HG02938 (cell line): ENCODE results near the gene LGALS9B.
"Not testable (repeated sequence)": the region's sequence is repeated elsewhere in the genome, so short reads cannot be mapped to it uniquely, and the experiment has no call there.

Experiments
- ATAC-seq: cut with Tn5 transposase; IDR thresholded peaks from one replicate; pipeline ENCODE4 v1.9.1; 2021; ENCODE audit warnings: mild to moderate bottlenecking, moderate library complexity; ENCODE audit not compliant: unreplicated experiment

The LGALS9B gene

DNA sequence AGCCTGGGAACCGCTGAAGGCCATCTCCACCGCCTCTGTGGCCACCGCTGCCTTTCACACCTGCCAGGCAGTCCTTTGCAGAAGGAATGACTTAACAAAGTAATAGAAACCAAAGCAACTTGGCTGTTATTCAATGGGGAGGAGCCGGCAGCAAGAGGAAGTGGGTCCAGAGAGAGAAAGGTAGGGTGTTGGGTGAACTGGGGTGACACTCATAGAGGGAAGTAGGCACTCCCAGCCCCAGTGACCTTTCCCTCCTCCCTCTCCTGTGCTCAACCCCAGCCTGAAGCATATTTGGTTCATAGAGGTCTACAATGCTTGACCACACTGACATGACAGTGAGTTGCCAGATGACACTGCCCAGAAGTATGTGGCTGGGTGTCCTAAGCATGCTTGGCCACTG, at the start of gene LGALS9B:
LGALS9B (minus strand) TSS at position 93 of the 400 bp plus-strand sequence; CDS start at position 24, 69 bp downstream.
- peak; percentile 68 for ATAC-seq

DNA sequence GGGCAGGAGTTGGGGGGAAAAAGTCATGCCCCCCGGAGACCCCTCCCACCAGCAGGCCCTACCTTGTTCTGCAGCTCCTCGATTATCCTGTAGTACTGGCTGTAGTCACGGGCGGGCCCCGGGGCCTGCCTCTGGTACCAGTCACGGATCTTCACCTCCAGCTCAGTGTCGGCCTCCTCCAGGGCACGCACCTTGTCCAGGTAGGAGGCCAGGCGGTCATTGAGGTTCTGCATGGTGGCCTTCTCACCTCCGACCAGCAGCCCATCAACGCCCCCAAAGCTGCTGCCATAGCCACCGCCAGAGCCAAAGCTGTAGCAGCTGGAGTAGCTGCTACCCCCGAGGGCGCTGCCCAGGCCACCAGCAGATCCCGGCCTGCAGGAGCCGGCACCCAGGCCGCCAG, 49.6 kb upstream of the LGALS9B start:
- ATAC-seq: not testable (repeated sequence)

DNA sequence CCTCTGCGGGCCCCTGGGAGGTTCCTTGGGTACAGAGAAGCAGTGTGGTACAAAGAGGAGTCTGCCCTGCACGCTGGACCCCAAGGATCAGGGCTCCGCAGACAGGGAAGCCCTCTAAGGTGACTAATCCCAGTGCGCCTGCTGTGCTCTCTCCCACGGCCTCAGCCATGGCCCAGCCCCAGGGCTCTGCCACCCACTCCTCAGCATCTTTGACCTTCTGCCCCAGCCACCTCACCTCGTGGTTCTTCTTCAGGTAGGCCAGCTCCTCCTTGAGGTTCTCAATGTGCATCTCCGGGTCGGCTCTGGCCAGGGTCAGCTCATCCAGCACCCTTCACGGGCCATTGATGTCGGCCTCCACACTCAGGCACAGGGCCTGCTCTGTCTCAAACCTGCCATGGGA, 47.8 kb upstream of the LGALS9B start:
- ATAC-seq: not testable (repeated sequence)

DNA sequence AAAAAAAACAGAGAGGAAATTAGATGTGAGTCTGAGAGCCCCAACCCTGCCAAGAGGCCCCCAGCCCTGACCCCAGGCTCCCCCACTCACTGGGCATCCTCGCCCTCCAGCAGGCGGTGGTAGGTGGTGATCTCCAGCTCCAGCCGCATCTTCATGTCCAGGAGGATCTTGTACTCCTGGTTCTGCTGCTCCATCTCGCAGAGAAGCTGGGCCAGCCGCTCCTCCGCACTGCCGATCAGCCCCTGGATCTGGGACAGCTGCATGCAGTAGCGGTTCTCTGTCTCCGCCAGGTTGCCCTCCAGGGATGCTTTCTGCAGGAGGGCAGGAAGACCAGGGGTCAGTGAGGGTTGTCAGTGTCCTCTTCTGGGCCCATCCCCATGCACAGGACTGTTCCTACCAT, 46.2 kb upstream of the LGALS9B start:
- not testable (repeated sequence) for ATAC-seq

DNA sequence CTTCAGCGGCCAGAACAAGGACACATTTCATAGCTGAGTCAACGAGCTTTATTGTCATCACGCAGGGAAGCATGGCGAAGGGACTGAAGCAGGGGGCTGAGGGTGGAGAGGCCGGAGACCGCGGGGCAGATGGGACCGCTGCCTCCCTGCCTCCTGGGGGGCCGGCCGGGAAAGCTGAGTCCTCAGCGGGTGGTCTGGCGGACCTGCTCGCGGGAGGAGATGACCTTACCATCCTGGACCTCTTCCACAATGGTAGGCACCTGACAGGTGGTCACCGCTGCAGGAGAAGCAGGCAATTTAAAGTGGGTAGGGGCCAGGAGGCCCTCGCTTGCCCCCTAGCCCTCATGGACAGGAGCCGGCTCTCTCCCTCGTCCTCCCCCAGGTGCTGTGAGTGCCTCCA, 45.0 kb upstream of the LGALS9B start:
- not testable (repeated sequence) for ATAC-seq

DNA sequence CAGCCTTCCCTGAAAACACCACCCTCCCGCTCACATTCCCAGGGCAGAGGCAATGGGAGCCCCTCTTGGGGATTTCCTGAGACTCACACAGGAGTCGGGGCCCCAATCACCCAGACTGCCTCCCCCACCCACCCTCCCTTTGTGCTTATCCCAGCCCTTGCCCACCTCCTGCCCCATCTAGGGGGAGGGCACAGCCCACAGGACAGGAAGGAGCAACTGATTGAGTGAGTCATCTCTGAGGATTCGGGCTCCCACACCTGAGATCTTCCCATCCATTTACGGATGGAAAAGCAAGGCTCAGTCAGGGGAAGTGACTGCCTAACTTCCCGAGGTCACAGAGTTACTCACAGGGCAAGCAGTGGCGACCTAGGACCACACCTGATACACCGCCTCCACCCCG, 44.4 kb upstream of the LGALS9B start:
- not testable (repeated sequence) for ATAC-seq

DNA sequence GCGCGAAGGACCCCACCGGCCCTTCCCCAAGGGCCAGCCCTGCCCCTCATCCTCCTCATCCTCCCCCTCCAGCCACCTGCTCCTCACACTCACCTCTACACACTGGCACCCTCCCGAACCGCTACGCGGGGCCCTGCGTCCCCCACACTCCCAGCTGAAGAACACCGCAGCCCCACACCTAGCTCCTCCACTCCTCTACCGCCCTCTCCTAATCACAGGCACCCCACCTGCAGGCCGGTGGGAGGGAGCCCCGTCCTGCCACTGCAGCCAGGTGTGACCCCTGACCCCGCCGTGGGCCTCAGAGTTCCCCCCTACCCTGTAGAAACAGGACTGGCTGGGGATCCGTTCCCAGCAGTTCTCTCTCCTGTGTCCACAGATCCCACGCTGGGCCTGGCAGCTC, 38.0 kb upstream of the LGALS9B start:
- not testable (repeated sequence) for ATAC-seq

DNA sequence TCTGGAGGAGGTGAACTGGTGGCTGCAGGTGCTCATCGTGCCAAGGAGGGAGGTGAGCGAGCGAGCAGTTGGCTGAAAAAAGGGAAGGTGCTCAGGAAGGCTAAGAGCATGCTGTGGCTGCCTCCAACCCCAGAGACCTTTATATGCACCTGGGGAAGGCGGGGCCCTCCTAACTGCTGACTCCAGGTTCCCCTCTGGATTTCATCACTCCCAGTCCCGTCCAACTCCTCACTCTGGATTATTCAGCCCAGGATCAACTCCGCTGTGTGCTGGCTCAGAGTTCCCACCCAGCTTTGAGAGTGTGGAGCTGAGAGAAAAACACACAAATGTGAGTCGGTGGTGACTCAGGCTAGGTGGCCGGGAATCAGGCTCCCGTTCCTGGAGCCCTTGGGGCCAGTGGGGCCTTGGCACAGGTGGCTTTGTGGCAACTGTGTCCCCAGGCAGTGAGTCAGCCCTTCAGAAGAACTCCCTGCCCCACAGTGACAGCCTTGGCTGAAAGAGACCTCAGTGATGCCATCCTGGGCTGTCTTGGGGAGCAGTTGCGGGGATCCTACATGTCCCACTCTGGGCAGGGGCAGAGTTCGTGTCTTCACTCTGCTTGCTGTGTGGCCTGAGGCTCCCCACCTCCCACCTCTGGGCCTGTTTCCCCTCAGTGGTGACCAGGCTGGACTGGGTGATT, 37.2 kb upstream of the LGALS9B start:
- not testable (repeated sequence) for ATAC-seq

DNA sequence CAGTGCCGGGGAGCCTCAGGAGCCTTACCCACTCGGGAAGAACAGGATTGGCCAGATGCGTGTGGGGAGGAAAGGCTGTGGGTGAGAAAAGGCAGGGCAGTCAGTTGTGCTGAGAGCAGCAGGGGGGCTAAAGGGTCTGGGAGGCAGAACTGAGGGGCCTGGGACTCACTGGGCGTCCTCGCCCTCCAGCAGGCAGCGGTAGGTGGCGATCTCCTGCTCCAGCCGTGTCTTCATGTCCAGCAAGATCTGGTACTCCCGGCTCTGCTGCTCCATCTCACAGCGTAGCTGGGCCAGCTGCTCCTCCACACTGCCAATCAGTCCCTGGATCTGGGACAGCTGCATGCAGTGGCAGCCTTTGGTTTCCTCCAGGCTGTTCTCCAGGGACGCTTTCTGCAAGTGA, 34.6 kb upstream of the LGALS9B start:
- not testable (repeated sequence) for ATAC-seq

DNA sequence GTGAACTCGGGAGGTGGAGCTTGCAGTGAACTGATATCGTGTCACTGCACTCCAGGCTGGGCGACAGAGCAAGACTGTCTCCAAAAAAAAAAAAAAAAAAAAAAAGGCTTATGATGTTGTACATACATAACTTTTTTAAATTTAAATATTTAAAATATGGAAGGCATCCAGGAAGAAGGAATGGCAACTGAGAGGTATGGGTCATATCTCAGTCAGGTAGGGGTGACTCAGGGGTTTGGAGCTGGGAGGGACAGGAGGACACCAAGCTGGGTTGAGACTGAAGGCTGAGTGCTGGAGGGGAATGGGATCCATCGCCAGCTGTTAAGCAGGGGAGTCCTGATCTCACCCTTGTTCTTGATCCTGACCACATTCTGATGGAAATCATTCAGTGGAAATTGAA, 33.0 kb upstream of the LGALS9B start:
- ATAC-seq: not testable (repeated sequence)

DNA sequence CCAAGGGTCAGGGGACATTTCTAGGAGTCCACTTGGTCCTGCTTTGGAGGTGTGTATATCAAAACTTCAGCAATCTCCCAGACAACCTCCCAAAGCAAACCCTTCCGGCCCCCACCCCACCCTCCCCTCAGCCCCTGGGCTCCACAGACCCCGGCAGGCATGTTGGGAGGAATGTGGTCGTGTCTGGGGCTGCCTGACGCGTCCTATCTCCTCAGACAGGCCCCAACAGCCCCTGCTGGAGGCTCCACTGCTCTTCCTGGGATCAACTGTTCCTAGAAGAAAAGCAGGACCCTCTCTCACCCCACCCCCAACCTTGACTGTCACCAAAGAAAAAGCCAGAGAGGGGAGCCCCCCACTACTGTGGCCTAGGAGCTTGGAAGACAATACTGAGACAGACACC, 28.1 kb upstream of the LGALS9B start:
- ATAC-seq: not testable (repeated sequence)

DNA sequence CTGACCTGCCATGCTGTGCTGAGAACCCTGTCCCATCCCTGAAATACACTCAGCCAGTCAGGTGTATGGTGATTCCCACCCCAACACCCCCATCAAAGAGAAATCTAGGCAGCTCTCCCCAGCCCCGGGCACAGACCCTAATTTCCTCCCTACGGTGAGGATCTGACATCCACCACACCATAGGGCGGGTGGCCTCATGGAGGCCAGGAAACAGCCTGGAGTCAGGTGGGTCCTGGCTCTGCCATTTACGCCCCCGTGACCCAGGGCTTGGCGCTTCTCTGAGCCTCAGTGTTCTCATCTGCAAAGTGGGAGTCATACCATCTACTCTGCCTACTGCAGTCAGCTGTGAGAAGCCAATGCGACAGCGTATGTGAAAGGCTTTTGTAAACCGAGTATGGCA, 27.4 kb upstream of the LGALS9B start:
- not testable (repeated sequence) for ATAC-seq

DNA sequence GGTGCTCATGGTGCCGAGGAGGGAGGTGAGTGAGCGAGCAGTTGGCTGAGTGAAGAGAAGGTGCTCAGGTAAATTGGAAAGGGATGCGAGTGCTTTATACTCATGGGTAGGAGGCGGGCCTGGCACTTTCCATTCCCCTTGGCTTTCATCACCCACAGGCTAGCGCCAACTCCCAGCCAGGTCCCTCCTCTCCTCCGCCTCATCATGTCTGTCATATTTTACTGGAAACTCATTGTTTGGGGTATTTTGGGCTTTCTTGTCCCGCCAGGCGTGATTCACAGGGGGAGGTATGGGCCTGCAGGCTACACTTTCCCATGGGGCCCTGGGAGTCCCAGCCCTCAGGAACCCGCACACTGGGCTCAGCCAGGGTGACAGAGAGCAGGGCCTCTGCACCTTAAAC, 26.8 kb upstream of the LGALS9B start:
- not testable (repeated sequence) for ATAC-seq

DNA sequence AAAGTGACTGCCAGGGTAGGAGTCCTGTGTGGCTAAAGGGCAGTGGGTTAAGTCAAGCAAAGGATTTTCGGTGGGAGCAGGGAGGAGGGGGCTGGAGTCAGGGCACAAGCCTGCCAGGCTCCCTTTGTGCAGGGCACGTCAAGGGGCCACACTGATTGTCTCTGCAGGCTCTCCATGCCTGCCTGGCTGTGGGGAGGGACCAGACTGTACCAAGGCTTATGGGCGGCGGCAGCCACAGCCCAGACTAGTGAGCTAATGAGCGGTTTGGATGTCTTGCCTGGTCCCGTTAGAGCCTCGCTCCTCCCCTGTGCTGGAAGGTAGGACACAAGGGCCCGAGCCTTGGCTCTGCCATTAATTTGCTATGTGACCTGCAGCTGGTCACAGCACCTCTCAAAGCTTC, 25.6 kb upstream of the LGALS9B start:
- ATAC-seq: not testable (repeated sequence)

DNA sequence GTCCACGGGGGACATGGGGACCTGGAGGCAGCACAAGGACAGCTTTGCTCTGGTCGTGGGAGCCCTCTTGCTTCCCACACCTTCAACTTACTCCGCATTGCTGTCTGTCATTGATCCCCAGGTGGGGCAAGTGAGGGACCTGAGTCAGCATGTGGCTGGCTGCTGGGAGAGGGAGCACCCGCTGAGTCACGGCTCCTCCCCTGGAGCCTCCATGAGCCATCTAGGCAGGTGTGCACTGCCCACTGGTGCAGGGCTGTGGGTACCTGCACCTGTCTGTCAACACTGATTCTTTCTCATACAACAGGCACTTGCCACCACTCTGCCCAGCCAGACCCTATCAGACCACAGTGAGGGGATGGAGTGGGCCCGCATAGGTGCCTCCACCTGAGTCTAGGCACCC, 24.8 kb upstream of the LGALS9B start:
- ATAC-seq: not testable (repeated sequence)

DNA sequence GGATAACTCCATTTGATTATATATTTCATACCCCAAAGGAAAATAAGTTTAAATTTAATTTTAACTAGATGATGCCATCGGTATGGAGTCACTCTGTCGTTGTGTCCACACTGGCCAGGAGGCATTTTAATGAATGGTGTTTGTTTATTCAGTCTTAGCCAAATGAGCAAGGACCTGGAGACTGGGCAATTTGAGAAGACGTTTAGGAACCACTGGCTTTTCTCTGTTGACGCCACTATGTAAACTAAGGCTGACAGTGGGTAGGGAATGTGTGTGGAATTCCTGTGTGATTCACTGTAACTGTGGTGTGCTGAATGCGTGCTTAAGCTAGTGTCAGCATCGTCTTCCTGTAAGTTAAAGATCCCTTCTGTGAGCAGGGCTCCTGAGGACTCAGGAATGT, 17.6 kb upstream of the LGALS9B start:
- ATAC-seq: not testable (repeated sequence)

DNA sequence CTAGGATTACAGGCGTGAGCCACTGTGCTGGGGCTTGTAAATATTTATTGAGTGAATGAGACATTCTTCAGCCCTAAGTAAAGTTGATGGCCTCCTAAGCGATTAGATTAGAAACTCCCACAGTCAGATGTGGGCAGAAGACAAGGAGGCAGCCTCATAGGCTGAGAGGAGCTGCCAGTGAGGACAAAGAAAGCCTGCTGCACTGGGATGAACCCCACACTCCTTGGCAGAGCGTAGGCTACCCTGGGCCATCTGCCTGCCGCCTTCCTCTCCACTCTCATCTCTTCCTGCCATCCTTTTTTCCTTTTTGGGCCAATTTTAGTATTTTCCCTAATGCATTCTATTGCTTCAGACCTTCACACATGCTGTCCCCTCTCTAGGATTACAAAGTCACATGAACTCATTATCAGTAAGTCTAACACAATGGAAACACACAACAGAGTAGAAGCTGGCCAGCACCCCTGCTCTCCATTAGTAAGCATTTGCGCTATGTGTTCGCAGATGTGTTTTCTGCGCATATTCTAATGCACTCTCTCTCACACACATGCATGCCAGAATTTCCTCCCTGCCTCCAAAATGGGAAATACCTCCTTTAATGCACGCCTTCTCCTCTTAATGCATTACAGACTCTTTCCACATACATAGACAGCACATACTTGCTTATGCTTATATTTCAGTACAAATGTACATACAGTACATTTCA, 12.7 kb upstream of the LGALS9B start:
- not testable (repeated sequence) for ATAC-seq

DNA sequence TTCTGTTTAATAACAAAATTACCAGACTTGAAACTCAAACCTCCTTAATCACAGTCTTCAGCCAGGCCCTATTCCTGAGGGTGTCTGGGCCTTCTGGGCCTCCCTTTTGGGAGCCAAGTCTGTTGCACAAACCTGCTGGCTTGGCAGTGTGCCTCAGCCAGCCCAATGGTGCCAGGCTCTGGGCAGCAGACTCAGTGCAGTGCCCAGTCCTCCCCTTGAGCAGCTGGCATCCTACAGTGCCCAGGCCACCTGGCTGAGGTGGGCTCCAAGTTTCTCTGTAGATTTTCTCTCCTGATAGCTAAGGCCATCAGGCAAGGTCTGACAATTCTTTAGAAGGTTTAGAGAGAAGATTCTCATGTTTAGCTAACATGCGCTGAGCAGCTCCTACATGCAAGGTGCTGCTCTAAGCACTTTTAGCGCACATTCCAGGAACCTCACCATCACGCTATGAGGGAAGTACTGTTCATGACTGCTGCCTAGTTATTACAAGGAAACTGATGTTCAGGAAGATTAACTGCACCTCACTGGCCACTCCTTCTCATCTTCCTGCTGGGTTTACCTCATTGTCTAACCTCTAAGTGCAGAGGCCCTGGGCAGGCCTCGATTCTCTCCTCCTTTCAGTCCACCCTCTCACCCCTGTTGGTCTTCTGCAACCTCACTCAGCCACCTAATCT, 10.2 kb upstream of the LGALS9B start:
- not testable (repeated sequence) for ATAC-seq

DNA sequence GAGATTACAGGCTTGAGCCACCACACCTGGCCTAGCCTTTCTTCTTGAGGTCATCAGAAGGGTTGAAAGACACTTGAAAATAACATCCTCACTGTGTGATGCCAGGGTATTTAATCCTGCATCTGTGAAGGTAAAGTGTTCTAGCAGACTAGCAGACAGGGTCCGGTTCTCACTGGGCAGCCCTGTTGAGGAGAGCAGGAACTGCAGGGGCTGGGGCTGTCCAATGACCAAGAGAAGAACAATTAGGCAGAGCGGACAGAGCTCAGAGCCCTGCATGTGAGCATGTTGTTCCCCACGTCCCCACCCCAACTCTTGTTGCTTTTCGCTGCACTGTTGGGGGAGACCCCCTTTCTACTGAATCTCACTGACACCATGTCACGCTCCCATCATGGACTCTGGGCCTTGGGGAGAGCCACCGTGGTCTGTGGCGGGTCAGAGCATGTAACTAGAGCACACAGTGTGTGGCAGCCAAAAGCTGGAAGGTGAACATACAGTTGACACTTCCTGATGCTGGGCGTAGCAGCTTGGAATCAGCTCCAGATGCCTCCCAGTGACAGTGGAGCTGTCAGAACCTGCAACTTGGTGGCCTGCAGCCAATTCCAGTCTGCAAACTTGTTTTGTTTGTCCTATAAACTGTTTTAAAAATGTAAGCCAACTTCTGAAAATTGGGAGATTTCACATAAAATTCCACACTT, 7.9 kb upstream of the LGALS9B start:
- not testable (repeated sequence) for ATAC-seq

DNA sequence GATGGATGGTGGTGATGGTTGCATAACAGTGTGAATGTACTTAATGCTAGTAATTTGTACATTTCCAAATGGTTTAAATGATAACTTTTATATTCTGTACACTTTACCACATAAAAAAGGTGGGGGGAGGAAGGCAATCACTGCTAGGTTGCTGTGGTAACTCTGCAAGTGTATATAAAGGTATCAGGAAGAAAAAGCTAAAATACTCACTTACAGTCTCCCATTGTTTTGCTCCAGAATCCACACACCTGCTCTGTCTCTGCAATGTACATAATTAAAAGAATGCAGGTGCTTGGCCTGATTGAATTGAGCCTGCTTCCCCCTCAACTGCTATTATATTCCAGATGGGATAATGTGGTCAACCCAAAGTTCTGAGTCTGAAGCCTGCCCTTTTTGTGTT, 6.7 kb upstream of the LGALS9B start:
- ATAC-seq: not testable (repeated sequence)

DNA sequence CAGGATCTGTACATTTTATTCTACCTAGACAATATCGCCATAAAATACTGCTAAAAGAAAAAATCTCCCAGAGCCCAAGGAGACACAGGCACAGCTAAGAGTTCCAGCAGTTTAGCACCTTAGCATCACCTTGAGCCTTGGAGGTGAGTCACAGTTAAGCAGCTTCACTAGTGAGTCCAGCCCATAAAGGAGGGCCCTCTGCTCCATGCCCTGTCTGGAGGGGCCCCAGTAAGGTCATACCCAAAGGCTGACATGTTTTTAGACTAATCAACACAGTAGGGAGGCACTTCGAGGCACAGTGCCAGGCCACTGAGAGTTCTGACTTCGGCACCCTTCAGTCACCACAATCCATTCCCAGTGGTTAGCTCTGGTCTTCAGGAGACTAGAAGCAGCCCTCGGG, 2.6 kb upstream of the LGALS9B start:
- not testable (repeated sequence) for ATAC-seq
